Inferior parietal cortex (tissue), 1 donor: Measurements from ENCODE around the gene LDHD.

Source experiments
- DNase-seq: peaks from one replicate; pipeline ENCODE4 v3.0.0-alpha.2; 2016; ENCODE audit errors: extremely low spot score

Gene LDHD

GRCh38 chr16:75062135-75062975 lies 54.2 kb downstream of the LDHD start:
- no peak for DNase-seq
